ENCODE data around the gene AGPAT3.

GRCh38 chr21:43903451-43904091 lies 38.5 kb downstream of the AGPAT3 start:
- TF ChIP-seq CTCF (IDR thresholded peaks at IDR 0.05) (no peak), POLR2A (IDR thresholded peaks at IDR 0.05; ENCODE audit: low read depth) (no peak)

Measured in esophagus muscularis mucosa (tissue), 3 donors.